ENCODE measurements around the gene RERG. TPM values are rescaled to one million over a fixed set of nuclear protein-coding genes. Genes with fewer than 3 reads are reported as not detected.

The RERG gene
- total RNA-seq, 2 donors from 2014 or later, result 0.42 to 1.4 TPM

- H3K27me3 ChIP-seq (ENCODE audit: control insufficient read depth, insufficient read depth, low read length, poor library complexity, severe bottlenecking), result no peaks in the 10 kb centered on the region
- H3K27ac ChIP-seq (ENCODE audit: low read depth, low read length), result no peak overlapping the region
- TF ChIP-seq CTCF (conservative IDR thresholded peaks at IDR 0.05), result no peak
- H3K4me1 ChIP-seq (ENCODE audit: control insufficient read depth, insufficient read depth, low read length), result no peaks in the 10 kb centered on the region
- Mint-ChIP-seq H3K4me1 (peaks cover 5% of the 10 kb centered on the region), H3K27me3 (ENCODE audit: insufficient read depth) (no peaks in the 10 kb centered on the region), H3K27ac (no peak overlapping the region), H3K4me3 (no peak overlapping the region), H3K9me3 (peaks cover 5% of the 10 kb centered on the region), H3K36me3 (ENCODE audit: low read depth) (no peaks in the 10 kb centered on the region)
- H3K9me3 ChIP-seq (ENCODE audit: control insufficient read depth, low read length), result no peaks in the 10 kb centered on the region
- H3K36me3 ChIP-seq (ENCODE audit: control insufficient read depth, insufficient read depth, low read length), result no peaks in the 10 kb centered on the region
- H3K9ac ChIP-seq (ENCODE audit: extremely low read depth, low read length, poor library complexity, severe bottlenecking), result no peak overlapping the region
- no peak overlapping the region for H3K4me3 ChIP-seq (ENCODE audit: low read length)
- DNase-seq, result no peak
Measured at GRCh38 chr12:15201456-15201855, 19.8 kb downstream of the RERG start.

GRCh38 chr12:15201056-15201455, 20.2 kb downstream of the RERG start:
- no peak overlapping the region for H3K27ac Mint-ChIP-seq
- 100% methylated on average over 1 of the region's 1 CpG for WGBS, 2 experiments (ENCODE audit: insufficient coverage in 1 of 2, insufficient read length in 1 of 2)
- peaks cover 1% of the 10 kb centered on the region for H3K4me1 Mint-ChIP-seq
- H3K36me3 Mint-ChIP-seq (ENCODE audit: low read depth), result no peaks in the 10 kb centered on the region
- H3K4me1 ChIP-seq (ENCODE audit: control insufficient read depth, insufficient read depth, low read length), result no peaks in the 10 kb centered on the region
- no peak for TF ChIP-seq CTCF (conservative IDR thresholded peaks at IDR 0.05)
- H3K4me3 ChIP-seq (ENCODE audit: low read length), result no peak overlapping the region
- no peaks in the 10 kb centered on the region for H3K36me3 ChIP-seq (ENCODE audit: control insufficient read depth, insufficient read depth, low read length)
- H3K9me3 ChIP-seq (ENCODE audit: control insufficient read depth, low read length), result no peaks in the 10 kb centered on the region
- no peaks in the 10 kb centered on the region for H3K27me3 Mint-ChIP-seq (ENCODE audit: insufficient read depth)
- DNase-seq, result no peak
- no peak overlapping the region for H3K4me3 Mint-ChIP-seq
- peaks cover 5% of the 10 kb centered on the region for H3K9me3 Mint-ChIP-seq
- no peak overlapping the region for H3K27ac ChIP-seq (ENCODE audit: low read depth, low read length)
- no peaks in the 10 kb centered on the region for H3K27me3 ChIP-seq (ENCODE audit: control insufficient read depth, insufficient read depth, low read length, poor library complexity, severe bottlenecking)
- no peak overlapping the region for H3K9ac ChIP-seq (ENCODE audit: extremely low read depth, low read length, poor library complexity, severe bottlenecking)

GRCh38 chr12:15200641-15201040, 20.6 kb downstream of the RERG start:
- Mint-ChIP-seq H3K27ac (no peak overlapping the region), H3K27me3 (ENCODE audit: insufficient read depth) (no peaks in the 10 kb centered on the region), H3K4me3 (no peak overlapping the region), H3K36me3 (ENCODE audit: low read depth) (no peaks in the 10 kb centered on the region), H3K4me1 (no peaks in the 10 kb centered on the region), H3K9me3 (peaks cover 5% of the 10 kb centered on the region)
- Histone ChIP-seq H3K27me3 (ENCODE audit: control insufficient read depth, insufficient read depth, low read length, poor library complexity, severe bottlenecking) (no peaks in the 10 kb centered on the region), H3K9me3 (ENCODE audit: control insufficient read depth, low read length) (no peaks in the 10 kb centered on the region), H3K4me1 (ENCODE audit: control insufficient read depth, insufficient read depth, low read length) (no peaks in the 10 kb centered on the region), H3K9ac (ENCODE audit: extremely low read depth, low read length, poor library complexity, severe bottlenecking) (no peak overlapping the region), H3K27ac (ENCODE audit: low read depth, low read length) (no peak overlapping the region), H3K4me3 (ENCODE audit: low read length) (no peak overlapping the region), H3K36me3 (ENCODE audit: control insufficient read depth, insufficient read depth, low read length) (no peaks in the 10 kb centered on the region)
- WGBS, 2 experiments (ENCODE audit: insufficient coverage in 1 of 2, insufficient read length in 1 of 2), result 94% methylated on average over 2 of the region's 2 CpGs; no CpG with 5 or more reads in 1 of the 2 experiments
- DNase-seq, result no peak
- no peak for TF ChIP-seq CTCF (conservative IDR thresholded peaks at IDR 0.05)
